RWPE1 (cell line): ENCODE data around the gene ACTRT2.

Source experiments
- CTCF ChIA-PET: fragments of 350-600 bp; sonication (Branson Sonifier 250); formaldehyde crosslinking; extraction: SDS; loops from one replicate; lab custom pipeline; 2021; lab: Yijun Ruan, JAX
- POLR2A ChIA-PET: fragments of 400-600 bp; formaldehyde crosslinking; extraction: SDS; loops from one replicate; lab custom pipeline; 2020; ENCODE audit warnings: antibody characterized with exemption; ENCODE audit not compliant: low non-redundant PET; lab: Yijun Ruan, JAX
- DNase-seq: peaks from one replicate; pipeline ENCODE4 v3.0.0; 2012; ENCODE audit warnings: low spot score
- H3K27ac ChIP-seq: fragments of 450-650 bp; 2 replicates; pipeline ENCODE4 v1.5.1; 2017
- CTCF ChIP-seq: fragments of 450-650 bp; conservative IDR thresholded peaks from 2 replicates; pipeline ENCODE4 v1.5.1; 2017; ENCODE audit warnings: low read depth, mild to moderate bottlenecking

ACTRT2 gene

GRCh38 chr1:3068564-3069431 lies 47.5 kb downstream of the ACTRT2 start, which contains the start of gene PRDM16:
PRDM16 (plus strand) TSS chr1:3069203; CDS start chr1:3069260, 57 bp downstream.
- ChIA-PET POLR2A (no interaction called here), CTCF (interaction anchor here (0.6 to 1.0 kb wide), 2 partner anchors 192 to 355 kb away, joined by 3 read pairs; no protein-coding TSS in a partner anchor)
- TF ChIP-seq CTCF: no peak
- H3K27ac ChIP-seq: peak within 1 kb of the TSS; percentile 34; the same call in 1 of the 2 replicates
- peak; percentile 38 for DNase-seq

GRCh38 chr1:3069491-3070308 lies 48.4 kb downstream of the ACTRT2 start:
- ChIA-PET CTCF (interaction anchor here (1.0 kb wide), 1 partner anchor 354 kb away, joined by 3 read pairs; no protein-coding TSS in a partner anchor), POLR2A (interaction anchor here (0.5 to 0.6 kb wide), 2 partner anchors 89 to 139 kb away, joined by 3 to 13 read pairs; no protein-coding TSS in a partner anchor)
- H3K27ac ChIP-seq: peak overlapping the region; percentile 34; the same call in 1 of the 2 replicates
- peak; percentile 23 for DNase-seq
- 0 out of 2 replicates have a peak, but pooled peaks have one; percentile 21 for TF ChIP-seq CTCF

GRCh38 chr1:3070309-3070643 lies 49.0 kb downstream of the ACTRT2 start:
- TF ChIP-seq CTCF: no peak
- ChIA-PET CTCF (no interaction called here), POLR2A (interaction anchor here (0.5 to 0.6 kb wide), 2 partner anchors 89 to 138 kb away, joined by 3 to 13 read pairs; no protein-coding TSS in a partner anchor)
- DNase-seq: no peak
- no peak overlapping the region for H3K27ac ChIP-seq

DNA sequence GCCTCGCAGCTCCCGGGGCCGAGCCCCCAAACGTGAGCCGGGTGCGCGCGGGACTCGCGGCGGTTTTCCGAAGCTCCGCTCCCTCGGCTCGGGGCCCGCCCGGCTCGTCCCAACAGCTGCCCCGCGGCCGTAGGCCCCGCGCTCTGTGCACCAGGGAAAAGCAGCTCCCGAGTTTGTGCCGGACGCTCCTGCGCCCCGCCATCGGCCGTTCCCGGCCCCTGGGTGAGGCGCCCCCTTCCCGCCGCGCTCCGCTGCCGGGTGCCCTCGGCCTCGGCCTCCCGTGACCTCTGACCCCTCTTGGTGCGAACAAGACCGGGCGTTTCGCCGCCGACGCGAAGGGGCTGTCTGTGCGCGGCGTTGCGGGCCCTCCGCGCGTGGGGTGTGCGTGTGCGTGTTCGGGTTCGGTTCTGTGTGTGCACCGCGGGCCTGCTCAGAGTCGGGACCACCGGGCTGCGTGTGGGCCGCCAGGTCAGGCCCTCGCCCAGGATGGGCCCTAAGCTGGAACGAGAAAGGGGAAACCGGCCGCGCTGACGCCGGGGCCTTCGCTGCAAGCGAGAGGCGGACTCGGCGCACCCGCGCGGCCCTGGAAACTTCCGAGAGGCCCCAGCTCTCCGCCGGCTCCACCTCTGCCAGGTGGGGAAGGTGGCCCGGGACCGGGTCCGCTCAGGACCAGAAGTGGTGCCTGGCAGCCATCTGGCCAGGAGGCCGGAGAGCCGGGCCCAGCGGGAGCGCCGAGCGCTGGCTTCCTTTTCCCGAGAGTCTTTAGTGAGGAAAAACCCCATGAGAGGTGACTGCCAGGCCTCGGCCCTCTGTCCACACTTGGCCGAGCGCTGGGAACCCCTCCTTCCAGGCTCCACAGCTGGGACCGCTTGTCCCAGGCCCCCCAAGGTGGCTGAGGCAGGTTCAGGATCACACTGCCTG lies 49.6 kb downstream of the ACTRT2 start:
- no peak for DNase-seq
- ChIA-PET POLR2A (interaction anchor here (0.5 to 0.6 kb wide), 2 partner anchors 90 to 137 kb away, joined by 3 to 13 read pairs; no protein-coding TSS in a partner anchor), CTCF (no interaction called here)
- no peak for TF ChIP-seq CTCF
- H3K27ac ChIP-seq: no peak overlapping the region

DNA sequence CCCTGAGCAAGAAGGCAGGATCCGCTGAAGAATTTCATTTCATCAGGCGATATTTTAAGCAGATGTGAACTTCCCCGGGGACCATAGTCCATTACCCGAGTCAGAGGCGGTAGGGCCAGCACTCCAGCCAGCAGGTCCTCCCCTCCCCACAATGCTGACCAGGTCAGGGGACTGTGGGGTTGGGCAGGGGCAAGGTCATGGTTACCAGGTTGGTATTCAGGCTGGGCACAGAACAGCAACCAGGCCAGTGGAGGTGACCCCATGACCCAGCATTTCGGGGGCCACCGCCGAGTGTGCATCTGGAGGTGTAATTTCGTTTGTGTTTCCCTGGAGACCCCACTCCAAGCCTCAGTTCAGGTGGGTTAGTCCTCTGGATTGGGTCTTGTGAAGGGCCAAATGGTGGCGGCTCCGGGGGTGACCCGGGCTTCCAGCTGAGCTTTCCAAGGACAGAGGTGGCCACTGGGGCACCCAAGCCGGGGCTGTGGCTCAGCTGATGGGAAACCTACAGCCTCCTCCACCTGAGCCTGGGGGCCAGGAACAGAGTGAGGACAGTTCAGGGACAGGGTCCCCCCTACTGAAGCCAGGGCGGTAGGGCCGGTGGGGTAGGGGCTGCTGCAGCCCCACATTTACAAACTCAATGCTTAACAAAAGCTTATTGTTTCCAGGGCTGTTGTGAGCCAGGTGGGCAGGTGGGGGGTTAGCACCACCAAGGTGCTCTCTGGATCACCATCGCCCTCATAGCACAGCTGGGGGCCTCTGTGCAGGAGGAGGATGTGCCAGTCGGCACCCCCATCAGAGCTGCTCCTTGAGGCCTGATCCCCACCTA lies 50.5 kb downstream of the ACTRT2 start:
- no peak for DNase-seq
- TF ChIP-seq CTCF: no peak
- CTCF ChIA-PET: interaction anchor here (0.6 kb wide), 2 partner anchors 9 to 41 kb away, joined by 3 to 4 read pairs; no protein-coding TSS in a partner anchor
- H3K27ac ChIP-seq: no peak overlapping the region
- POLR2A ChIA-PET: no interaction called here
